ENCODE data around the gene PITPNM3.

The PITPNM3 gene

GRCh38 chr17:6525731-6526130 lies 30.6 kb downstream of the PITPNM3 start:
- no peak for ATAC-seq
- TF ChIP-seq ISL1 (CRISPR knock-in tag; IDR thresholded peaks at IDR 0.05) (no peak), ZNF8 (CRISPR knock-in tag; IDR thresholded peaks at IDR 0.05) (no peak), SNAI2 (CRISPR knock-in tag; IDR thresholded peaks at IDR 0.05) (no peak), TCF4 (CRISPR knock-in tag; IDR thresholded peaks at IDR 0.05; ENCODE audit: borderline replicate concordance) (no peak), ARNTL (CRISPR knock-in tag; IDR thresholded peaks at IDR 0.05; ENCODE audit: borderline replicate concordance, low read depth) (no peak), ESRRG (CRISPR knock-in tag; IDR thresholded peaks at IDR 0.05) (no peak), OSR1 (CRISPR knock-in tag; IDR thresholded peaks at IDR 0.05) (no peak), PATZ1 (CRISPR knock-in tag; IDR thresholded peaks at IDR 0.05; ENCODE audit: borderline replicate concordance) (no peak), PPARA (CRISPR knock-in tag; IDR thresholded peaks at IDR 0.05; ENCODE audit: borderline replicate concordance) (no peak), ZNF70 (CRISPR knock-in tag; IDR thresholded peaks at IDR 0.05) (no peak), TOX (CRISPR knock-in tag; IDR thresholded peaks at IDR 0.05; ENCODE audit: borderline replicate concordance) (no peak), GLIS3 (CRISPR knock-in tag; IDR thresholded peaks at IDR 0.05) (no peak), ZFP30 (CRISPR knock-in tag; IDR thresholded peaks at IDR 0.05) (no peak)

- TF ChIP-seq ARNTL (CRISPR knock-in tag; IDR thresholded peaks at IDR 0.05; ENCODE audit: borderline replicate concordance, low read depth) (no peak), ZNF565 (CRISPR knock-in tag; conservative IDR thresholded peaks at IDR 0.05; ENCODE audit: low read depth) (no peak), CSDC2 (CRISPR knock-in tag; IDR thresholded peaks at IDR 0.05) (no peak), TCF4 (CRISPR knock-in tag; IDR thresholded peaks at IDR 0.05; ENCODE audit: borderline replicate concordance) (no peak), PPARA (CRISPR knock-in tag; IDR thresholded peaks at IDR 0.05; ENCODE audit: borderline replicate concordance) (no peak), ZC3H10 (CRISPR knock-in tag; IDR thresholded peaks at IDR 0.05) (no peak), OSR1 (CRISPR knock-in tag; IDR thresholded peaks at IDR 0.05) (no peak), ISL1 (CRISPR knock-in tag; IDR thresholded peaks at IDR 0.05) (no peak), BACH2 (CRISPR knock-in tag; IDR thresholded peaks at IDR 0.05; ENCODE audit: borderline replicate concordance) (no peak), ZNF8 (CRISPR knock-in tag; IDR thresholded peaks at IDR 0.05) (no peak), CSRNP3 (CRISPR knock-in tag; IDR thresholded peaks at IDR 0.05) (no peak), RARB (CRISPR knock-in tag; IDR thresholded peaks at IDR 0.05) (no peak), CREB5 (CRISPR knock-in tag; IDR thresholded peaks at IDR 0.05; ENCODE audit: low read depth) (no peak), ZFP3 (CRISPR knock-in tag; IDR thresholded peaks at IDR 0.05) (no peak), GLIS3 (CRISPR knock-in tag; IDR thresholded peaks at IDR 0.05) (no peak), POU6F1 (CRISPR knock-in tag; IDR thresholded peaks at IDR 0.05; ENCODE audit: borderline replicate concordance, low read depth) (no peak)
- ATAC-seq = no peak
Measured at GRCh38 chr17:6525141-6525540, 31.2 kb downstream of the PITPNM3 start.

GRCh38 chr17:6524520-6524919 lies 31.8 kb downstream of the PITPNM3 start:
- no peak for TF ChIP-seq CSRNP3 (CRISPR knock-in tag; IDR thresholded peaks at IDR 0.05)
- TF ChIP-seq ZNF8 (CRISPR knock-in tag; IDR thresholded peaks at IDR 0.05) = no peak
- TF ChIP-seq ISL1 (CRISPR knock-in tag; IDR thresholded peaks at IDR 0.05) = no peak
- TF ChIP-seq RARB (CRISPR knock-in tag; IDR thresholded peaks at IDR 0.05) = no peak
- TF ChIP-seq GLIS3 (CRISPR knock-in tag; IDR thresholded peaks at IDR 0.05) = no peak
- no peak for TF ChIP-seq PPARA (CRISPR knock-in tag; IDR thresholded peaks at IDR 0.05; ENCODE audit: borderline replicate concordance)
- no peak for TF ChIP-seq POU6F1 (CRISPR knock-in tag; IDR thresholded peaks at IDR 0.05; ENCODE audit: borderline replicate concordance, low read depth)
- TF ChIP-seq BACH2 (CRISPR knock-in tag; IDR thresholded peaks at IDR 0.05; ENCODE audit: borderline replicate concordance) = no peak
- no peak for TF ChIP-seq ZNF70 (CRISPR knock-in tag; IDR thresholded peaks at IDR 0.05)
- TF ChIP-seq CSDC2 (CRISPR knock-in tag; IDR thresholded peaks at IDR 0.05) = no peak
- TF ChIP-seq ARNTL (CRISPR knock-in tag; IDR thresholded peaks at IDR 0.05; ENCODE audit: borderline replicate concordance, low read depth) = no peak
- TF ChIP-seq TCF4 (CRISPR knock-in tag; IDR thresholded peaks at IDR 0.05; ENCODE audit: borderline replicate concordance) = no peak
- TF ChIP-seq TOX (CRISPR knock-in tag; IDR thresholded peaks at IDR 0.05; ENCODE audit: borderline replicate concordance) = no peak
- no peak for TF ChIP-seq SNAI2 (CRISPR knock-in tag; IDR thresholded peaks at IDR 0.05)
- TF ChIP-seq OSR1 (CRISPR knock-in tag; IDR thresholded peaks at IDR 0.05) = no peak
- TF ChIP-seq ZFP30 (CRISPR knock-in tag; IDR thresholded peaks at IDR 0.05) = no peak
- TF ChIP-seq ZC3H10 (CRISPR knock-in tag; IDR thresholded peaks at IDR 0.05) = no peak
- no peak for TF ChIP-seq ZNF565 (CRISPR knock-in tag; conservative IDR thresholded peaks at IDR 0.05; ENCODE audit: low read depth)
- no peak for TF ChIP-seq ZFP3 (CRISPR knock-in tag; IDR thresholded peaks at IDR 0.05)
- ATAC-seq = no peak

Measured in SK-N-SH treated with all-trans-retinoic acid at 6 μM for 48 hours (cell line).